Measurements from ENCODE around the gene HS1BP3.

The HS1BP3 gene

DNA sequence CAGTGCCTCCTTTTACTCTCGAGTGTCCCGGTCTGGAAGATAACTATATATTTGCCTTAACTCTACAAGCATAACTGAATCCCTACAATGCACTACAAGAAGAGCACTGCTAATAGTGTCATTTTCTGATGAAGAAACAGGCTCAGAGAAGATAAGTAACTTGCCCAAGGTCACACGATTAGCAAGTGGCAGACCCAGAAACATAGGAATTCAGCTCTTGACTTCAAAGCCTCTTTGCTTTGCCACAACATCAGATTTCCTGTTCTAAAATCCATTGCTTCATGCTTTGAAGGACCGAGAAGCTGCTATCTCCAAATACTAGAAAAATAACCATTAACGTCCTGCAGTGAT, 65.6 kb downstream of the HS1BP3 start:
- DNase-seq (ENCODE audit: low read depth in 2 of 2): no peak

DNA sequence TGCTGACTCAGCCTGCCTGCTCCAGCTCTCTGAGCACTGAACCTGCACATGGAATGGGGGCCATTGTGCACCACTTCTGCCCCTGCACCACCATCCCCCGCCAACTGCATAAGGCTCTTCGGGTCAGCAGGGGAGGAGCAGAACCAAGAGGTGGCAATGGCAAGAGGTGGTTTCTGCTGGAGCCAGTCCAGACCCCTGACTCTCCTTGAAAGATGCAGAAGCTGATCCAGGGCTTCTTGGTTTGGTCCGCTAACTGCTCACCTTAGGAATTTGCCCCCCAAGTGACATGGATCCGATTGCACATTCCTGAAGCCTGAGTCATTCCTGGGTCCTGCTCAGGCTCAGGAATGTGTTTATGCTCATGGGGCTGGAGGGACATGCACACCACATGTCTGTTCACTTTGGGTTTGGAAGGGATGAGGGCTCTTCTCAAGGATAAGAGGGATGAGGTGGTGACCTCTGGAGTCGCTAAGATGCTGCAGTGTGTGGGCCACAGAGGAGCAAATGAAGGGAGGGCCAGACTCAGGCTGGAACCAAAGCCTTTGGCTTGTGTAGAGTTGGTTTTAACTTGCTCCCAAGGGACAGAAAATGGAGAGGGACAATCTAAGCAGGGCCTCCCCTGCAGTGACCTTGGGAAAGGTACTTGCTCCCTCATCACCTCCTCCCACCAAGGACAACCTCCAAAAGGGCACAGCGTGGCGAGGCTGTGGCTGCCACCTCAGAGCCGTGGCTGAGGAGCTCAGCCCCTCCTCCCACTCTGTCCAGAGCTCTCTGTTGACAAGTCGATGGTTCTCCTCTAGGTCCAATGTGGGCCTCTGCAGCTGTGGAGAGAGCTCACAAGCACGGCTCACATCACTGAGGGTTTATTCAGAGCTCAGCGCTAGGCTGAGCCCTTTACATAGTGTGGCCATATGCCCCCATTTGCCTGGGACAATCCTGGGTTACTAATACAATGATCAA, 66.2 kb downstream of the HS1BP3 start:
- no peak for DNase-seq (ENCODE audit: low read depth in 2 of 2)

DNA sequence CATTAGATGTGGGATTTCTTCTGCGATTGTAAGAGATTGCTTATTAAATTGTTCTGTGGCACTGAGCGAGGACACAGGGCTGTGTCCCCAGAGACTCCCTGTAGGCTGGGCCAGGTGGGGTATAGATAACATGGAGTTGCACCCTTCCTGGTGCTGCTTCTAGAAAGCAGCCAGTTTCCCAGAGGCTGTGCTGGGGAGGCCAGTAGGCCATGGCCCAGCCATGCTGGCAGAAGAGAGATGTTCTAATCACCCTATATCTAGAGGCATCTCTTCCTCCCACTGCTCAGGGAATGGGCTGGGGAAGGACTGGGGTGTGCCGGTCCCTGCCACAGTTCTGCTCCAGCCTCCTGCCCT, 66.9 kb downstream of the HS1BP3 start:
- DNase-seq (ENCODE audit: low read depth in 2 of 2): no peak

DNA sequence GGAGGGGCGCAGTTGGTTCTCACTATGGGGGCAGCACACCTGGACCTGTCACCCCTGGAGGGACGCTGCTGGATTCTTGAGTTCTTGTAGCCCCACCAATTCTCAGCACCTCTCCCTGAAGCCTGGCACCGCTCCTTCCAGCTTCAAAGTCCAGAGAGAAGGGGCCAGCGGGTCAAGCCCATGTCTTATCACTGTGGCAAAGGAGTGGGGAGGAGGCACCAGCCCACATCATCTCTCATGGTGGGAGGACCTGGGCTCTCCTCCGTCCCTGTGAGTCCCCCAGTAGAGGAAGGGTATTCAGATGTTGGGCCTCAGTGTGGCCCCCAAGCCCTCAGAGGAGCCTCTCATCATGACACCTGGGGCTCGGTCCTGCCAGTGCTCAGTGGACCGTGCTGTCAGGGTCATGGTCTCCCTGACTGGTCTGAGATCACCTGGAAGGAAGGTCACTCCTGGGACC, 67.4 kb downstream of the HS1BP3 start:
- no peak for DNase-seq (ENCODE audit: low read depth in 2 of 2)

DNA sequence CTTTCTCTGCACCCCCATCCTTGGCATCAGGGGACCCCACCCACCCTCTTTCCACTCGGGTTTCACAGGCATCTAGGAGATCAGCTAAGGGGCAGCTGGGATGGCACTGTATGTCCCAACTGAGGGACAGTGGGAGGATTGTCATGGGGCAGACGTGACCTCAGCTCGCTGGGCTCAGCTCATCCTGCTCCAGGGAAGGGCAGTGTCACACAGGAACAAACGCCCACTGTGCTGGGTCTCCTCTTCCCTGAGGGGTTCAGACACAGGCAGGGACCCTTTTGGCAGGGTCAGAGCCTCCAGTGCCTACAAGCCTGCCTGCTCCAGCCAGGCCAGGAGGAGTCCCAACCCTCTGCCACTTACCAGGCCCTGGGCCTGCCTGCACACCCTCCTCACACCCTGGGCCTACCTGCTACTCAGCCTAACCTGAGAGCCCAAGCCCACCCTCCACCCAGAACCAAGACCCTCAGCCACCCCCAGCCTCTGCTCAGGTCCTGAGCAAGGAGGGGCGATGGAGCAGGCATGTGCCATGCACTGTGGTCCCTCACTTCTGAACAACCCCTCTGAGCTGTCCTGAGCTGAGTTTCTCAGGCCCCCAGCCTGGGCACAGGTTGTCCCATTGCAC, 68.2 kb downstream of the HS1BP3 start:
- DNase-seq (ENCODE audit: low read depth in 2 of 2): no peak

DNA sequence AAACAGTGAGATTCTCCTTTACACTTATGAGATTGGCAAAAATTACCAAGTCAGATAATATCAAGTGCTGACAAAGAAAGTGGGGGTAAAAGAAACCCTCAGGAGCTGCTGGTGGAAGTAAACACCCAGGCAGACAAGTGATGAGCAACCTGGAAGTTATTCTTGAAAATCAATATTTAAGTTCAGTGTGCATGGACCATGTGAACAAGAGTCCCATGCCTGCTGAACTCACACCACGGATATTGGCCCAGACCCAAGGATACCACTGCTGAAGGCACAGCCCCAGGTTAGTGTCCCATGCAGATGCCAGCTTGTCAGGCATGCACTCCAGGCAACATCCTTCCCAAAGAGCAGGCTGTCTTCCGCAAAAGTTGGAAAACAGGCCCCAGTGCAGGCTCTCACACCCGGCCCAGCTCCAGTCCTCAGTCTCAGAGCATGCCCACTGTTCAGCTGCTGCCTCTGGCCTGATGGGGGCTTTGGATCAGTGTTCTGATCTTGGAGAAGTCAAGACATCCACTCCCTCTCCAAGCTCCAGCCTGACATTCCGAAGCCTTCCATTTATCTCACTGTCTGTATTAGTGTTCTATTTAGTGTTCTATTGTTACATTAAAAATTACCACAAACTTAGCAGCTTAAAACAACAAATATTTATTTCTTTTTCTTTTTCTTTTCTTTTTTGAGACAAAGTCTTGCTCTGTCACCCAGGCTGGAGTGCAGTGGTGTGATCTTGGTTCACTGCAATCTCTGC, 70.0 kb downstream of the HS1BP3 start:
- DNase-seq (ENCODE audit: low read depth in 2 of 2): no peak

DNA sequence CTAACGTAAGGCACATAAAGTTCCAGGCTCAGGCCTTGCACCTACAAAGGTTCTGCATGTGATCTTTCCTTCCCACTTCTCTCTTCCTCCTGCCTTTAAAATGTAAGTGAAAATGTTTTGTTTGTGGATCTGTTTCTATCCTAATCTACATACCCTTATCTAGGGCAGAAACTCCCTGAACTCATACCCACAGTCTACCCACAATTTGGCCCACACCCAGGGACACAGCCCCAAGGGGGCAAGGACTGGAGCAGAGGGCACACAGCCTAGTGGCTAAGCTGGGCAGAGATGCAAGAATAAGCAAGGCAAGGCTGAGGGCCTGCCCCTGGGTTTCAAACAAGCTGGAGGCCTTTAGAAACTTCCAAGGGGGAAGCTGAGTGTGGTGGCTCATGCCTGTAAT, 71.0 kb downstream of the HS1BP3 start:
- no peak for DNase-seq (ENCODE audit: low read depth in 2 of 2)

DNA sequence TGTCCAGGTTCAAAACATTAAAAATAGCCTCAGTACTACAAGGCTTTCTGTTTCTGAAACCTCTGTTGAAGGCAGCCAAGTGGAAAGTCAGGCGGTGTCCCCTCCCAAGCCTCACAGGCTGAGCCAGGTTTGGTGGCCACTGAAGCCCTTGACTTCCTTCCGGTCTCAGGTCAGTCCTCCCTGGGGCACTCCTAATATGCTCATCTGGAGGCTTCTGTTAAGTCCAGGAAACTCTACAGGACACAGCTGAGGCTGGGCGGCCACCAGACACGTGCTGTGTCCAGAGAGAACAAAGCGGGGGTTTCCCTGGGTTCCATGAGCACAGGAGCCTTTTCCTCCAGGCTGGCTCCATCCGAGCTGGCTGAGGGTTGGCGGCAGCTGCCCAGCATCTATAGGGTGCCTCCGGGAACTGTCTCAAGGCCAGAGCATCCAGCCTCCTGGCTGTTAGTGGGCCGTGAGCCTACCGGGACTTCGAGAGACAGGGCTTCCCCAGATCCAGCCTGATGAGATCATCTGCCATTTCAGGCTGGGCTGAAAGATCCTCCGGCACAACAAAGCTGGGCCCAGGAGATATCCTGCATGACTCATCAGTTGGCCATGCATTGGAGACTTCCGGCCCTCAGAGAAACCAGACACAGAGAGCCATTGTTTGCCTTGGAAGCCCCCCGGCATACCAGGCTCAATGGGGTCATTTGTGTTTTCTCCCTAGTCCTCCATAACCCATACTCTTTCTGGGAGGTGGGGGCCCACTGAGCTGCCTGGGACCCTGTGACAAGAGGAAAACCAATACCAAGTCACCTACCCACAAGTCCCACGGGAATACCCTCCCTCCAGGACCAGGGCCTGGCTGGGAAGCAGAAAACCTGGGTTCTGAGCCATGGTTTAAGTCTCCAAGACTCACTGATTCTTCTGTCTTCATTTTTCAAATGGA, 71.7 kb downstream of the HS1BP3 start:
- DNase-seq (ENCODE audit: low read depth in 2 of 2): no peak

DNA sequence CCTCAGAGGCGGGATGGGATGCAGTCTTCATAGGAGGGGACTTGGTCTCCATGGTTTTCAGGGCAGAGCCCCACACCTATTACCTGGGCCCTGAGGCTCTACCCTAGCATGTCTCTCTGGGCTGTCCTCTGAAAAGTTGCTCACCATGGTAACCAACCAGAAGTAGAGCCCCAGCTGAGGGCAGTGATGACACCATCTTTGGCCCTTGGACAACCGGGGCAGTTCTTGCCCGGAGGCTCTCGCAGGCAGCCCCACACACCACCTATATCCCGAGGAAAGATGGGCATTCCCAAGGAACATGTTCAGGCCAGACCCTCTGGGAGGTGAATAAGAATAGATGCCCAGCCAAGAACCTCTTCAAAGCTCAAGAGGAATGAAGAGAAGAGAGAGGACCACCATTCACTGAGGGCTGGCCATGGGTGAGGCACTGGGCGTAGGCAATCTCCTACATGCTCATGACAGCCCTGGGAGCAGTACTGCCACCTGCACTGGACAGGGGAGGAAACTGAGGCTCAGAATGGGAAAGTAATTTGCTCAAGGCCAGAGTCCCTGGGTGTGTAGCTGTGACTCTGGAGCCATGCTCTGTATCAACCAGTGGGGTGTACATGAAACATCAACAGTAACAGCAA, 72.5 kb downstream of the HS1BP3 start:
- DNase-seq (ENCODE audit: low read depth in 2 of 2): no peak

DNA sequence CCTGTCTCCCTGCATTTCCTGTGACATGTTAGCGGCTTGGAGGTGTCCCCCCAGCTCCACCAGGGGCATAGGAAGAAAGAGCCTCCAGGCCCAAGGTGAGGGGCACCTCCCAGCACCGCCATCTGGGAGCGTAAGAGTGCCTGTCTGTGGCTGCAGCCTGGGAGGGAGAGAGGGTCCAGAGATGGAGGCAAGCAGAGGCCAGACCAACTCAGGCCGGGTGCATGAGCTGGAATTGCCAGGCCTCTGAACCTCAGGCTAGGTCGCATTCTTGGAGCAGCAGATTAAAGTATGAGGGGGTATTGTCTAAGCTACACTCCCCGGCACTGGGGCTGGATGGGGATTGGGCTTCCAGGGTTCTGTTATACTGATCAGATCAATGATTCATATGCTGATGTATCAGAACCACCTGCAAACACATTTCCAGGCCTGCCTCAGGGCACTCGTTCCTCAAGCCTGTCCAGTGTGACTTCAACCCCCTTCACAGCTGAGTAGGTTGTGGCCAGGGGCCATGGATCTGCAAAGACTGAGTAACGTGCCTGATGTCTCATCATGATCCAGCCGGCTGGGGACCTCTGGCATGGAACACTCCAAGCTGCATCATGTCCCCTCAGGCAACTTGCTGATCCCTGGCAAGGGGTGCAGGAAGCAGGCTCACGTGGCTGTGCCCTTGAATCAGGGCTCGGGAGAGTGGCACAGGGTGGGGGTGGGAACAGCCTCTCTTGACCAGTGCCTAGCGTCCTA, 73.2 kb downstream of the HS1BP3 start:
- no peak for DNase-seq (ENCODE audit: low read depth in 2 of 2)

DNA sequence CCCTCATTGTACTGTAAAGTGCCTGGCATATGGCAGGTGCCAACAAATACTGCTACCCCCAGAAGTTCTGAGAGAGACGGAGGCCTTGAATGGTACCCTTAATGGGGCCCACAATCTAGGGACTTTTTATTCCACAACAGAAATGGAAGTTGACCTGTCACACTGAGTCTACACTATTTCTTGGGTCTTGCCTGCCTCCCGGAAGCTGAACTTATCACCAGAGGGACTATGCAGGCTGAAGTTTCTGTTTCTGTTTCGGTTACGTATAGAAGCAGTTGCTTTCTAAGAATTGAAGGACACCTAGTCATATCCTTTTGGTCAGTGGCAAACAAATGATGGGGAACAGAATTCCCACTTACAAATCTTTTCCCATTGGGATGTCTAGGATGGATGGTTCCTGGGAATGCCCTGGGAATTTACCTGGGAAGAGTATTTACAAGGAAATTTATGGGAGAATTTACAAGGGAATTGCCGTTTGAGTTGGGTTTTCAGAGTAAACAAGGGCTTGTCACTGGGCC, 74.2 kb downstream of the HS1BP3 start:
- no peak for DNase-seq (ENCODE audit: low read depth in 2 of 2)

DNA sequence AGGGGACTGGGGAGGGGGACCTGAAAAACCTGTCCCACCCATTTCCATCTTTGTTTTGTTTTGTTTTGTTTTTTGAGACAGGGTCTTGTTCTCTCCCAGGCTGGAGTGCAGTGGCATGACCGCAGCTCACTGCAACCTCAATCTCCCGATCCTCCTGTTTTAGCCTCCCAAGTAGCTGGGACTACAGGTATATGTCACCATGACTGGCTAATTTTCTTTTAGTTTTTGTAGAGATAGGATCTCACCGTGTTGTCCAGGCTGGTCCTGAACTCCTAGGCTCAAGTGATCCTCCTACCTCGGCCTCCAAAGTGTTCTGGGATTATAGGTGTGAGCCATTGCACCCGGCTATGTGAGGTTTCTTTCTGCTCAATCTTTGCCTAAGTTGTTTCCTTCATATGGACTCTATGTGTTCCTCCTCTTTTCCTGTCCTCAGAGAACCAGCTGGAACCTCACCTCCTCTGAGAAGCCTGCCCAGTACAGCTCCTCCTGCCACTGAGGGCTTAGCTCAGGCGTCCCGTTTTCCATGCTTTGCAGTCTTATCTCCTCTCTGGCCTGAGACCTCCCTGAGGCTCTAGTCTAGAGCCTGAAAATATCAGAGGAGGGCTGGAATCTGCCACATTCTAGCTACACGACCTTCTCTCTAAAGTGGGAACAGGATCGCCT, 74.8 kb downstream of the HS1BP3 start:
- no peak for DNase-seq (ENCODE audit: low read depth in 2 of 2)

DNA sequence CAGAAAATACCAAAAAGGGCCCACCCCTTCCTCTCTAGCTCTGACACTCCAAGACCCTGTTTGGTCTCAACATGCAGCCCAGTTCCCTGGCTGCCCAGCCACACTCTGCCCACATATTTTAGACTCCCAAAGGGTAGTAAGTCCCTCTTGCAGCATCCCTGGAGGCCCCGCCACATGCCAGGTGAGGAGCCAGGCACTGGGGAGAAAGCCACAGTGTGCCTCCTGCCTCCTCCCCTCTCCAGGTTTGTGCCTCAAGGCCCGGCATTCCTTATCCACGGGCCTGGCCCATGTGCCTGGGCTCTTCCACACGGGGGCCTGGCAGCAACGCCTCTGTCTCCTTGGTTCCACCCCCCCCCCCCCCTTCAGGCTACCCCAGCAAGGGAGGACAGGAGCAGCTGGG, 75.5 kb downstream of the HS1BP3 start:
- no peak for DNase-seq (ENCODE audit: low read depth in 2 of 2)

DNA sequence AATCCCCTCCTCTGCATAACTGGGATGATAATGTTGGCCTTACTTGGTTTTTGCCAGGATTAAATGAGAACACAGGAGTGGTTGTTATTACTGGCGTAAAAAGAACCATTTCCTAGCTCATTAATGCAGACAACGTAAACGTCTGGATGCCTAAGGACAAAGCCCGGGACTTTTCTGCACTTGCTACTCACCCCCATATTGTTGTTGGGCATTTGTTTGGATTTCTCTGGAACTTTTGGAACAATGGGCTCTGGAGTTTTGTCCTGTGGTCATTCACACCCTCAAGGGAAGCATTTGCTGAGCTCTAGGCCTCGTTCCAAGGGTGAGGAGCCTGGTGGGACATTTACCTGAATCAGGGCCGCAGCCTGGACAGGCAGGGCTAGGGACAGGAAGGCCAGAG, 76.0 kb downstream of the HS1BP3 start:
- no peak for DNase-seq (ENCODE audit: low read depth in 2 of 2)

DNA sequence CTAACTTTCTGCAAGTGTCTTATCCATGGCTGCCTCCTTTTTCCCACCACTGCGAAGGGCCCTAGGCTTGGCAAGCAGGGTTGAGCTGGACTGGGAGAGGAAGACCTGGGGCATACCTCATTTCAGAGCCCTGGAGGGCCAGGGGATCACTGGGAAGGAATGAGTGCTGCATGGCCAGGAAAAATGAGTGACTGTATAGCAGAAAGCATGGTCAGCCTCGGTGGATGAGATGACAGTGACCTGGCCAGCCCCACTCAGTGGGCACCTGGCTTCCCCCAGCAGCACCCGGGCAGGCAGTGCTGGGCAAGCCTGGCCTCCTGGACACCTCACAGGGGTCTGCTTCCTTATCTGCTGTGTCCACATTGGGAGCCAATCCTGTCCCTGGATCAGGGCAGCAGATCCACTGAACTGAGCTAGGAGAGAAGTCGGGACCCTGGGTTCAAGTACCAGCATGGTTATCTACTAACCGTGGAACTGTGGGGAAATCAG, 76.4 kb downstream of the HS1BP3 start:
- no peak for DNase-seq (ENCODE audit: low read depth in 2 of 2)

DNA sequence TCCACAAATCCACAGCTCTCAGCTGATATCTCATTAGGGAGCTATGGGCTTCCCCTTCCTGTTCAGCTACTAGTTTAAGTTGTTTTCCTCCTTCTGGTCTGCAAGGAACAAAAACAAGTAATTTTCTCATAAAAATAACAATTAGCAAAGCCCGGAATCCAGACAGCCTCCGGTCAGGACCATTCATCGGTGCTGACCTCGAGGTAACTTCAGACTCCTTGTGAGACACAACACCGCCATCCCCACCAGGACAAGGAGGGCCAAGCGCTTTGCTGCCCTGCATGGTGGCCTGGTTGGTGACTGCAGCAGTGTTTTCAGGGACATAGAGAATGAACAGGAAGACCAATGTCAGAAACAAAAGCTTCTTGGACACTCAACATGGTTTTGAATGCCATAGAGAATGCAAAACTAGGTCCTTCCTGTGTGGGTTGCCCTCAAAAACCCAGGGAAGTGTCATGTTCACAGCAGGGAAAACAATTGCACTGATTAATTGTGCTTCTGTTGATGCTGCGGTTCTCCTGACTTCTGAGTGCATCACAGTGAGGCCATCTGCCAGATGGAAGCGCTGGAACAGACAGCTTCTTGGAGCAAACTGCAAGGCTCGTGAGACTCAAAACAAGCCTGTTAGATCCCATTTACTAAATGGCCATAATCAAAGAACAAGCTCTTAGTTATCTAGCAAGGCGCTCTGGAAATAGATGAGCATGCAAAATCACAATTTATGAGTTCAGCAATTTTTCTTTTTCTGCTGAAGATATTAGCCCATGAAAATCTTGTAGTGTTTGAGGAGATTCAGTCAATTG, 77.1 kb downstream of the HS1BP3 start:
- DNase-seq (ENCODE audit: low read depth in 2 of 2): no peak

DNA sequence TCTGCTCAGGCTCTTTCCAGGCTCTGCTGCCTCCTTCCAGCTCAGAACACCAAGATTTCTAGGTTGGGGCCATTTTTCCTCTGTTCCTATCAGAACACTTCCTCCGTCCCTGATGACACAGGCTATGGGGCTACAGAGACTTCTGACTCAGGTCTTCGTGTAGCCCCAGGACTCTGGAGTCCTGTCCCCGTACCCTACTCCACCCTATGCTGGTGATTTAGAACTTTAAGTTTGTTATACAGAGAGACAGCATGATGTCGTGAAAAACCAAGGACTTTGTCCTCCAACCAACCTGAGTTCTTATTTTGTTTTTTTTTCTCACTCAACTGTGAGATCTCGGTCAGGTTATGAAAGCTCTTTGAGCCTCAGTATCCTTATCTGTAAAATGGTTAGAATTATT, 78.7 kb downstream of the HS1BP3 start:
- no peak for DNase-seq (ENCODE audit: low read depth in 2 of 2)

DNA sequence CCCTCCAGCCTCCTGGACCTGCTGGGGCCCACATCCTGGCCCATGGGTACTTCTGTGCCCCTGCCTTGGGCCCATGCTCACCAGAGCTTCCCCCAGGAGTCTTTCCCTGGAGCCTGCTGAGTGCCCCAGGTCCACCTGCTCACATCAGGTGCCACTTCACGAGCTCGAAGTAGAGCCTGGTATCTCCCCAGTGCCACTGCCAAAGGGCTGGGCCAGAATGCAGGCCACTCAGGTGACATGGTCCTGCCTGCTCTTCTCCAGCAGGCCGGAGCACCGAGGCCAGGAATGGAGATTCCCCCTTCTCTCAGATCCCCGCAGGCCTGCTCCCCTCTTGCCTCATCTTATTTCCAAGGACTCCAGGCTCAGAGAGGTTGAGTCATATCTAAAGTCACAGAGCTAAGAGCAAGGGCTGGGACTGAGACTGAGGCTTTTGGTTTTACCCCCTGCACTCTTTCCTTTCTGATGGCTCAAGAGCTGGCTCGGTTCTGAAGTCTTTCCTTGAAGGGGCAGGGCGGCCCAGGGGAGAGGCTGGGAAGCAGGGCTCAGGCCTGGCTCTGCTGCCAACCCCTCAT, 79.2 kb downstream of the HS1BP3 start:
- no peak for DNase-seq (ENCODE audit: low read depth in 2 of 2)

Measured in stimulated activated CD8-positive, alpha-beta memory T cell treated with anti-CD3 and anti-CD28 coated beads, Interleukin-7, amount 100 ng/mL, for 1 hour (primary cell).